Ishikawa (cell line): ENCODE data around the gene CALCA.

Experiments
- CEBPB ChIP-seq: IDR thresholded peaks from 2 replicates; pipeline ENCODE4 v1.6.1; 2012
- EP300 ChIP-seq: IDR thresholded peaks from 2 replicates; pipeline ENCODE4 v1.6.1; 2012; ENCODE audit warnings: borderline replicate concordance
- YY1 ChIP-seq: IDR thresholded peaks from 2 replicates; pipeline ENCODE4 v1.6.1; 2012; ENCODE audit warnings: low read depth

- no peak for TF ChIP-seq EP300
- no peak for TF ChIP-seq CEBPB
- no peak for TF ChIP-seq YY1
Measured at GRCh38 chr11:14930369-14930768, 41.8 kb downstream of the CALCA start.
